IMR-90 (cell line): ENCODE results near the gene MARK2. TPM values are rescaled to one million over a fixed set of nuclear protein-coding genes. Genes with fewer than 3 reads are reported as not detected.
"Not testable (repeated sequence)": the region's sequence is repeated elsewhere in the genome, so short reads cannot be mapped to it uniquely, and the experiment has no call there.

Experiments used
- ATAC-seq: fragments of 200-7000 bp; cut with Tn5 transposase; 2 replicates; pipeline ENCODE4 v1.9.1; 2020; ENCODE audit warnings: low read depth, mild to moderate bottlenecking, moderate library complexity
- BruUV-seq: library from RNA; stranded (reverse); fragments of 400-500 nt; replicated peaks from 2 replicates; lab custom pipeline; 2021; lab: Mats Ljungman, UMichigan
- CTCF ChIA-PET: fragments of 300-600 bp; formaldehyde crosslinking; extraction: SDS; loops from one replicate; lab custom pipeline; 2021; ENCODE audit warnings: antibody characterized with exemption; lab: Yijun Ruan, JAX
- POLR2A ChIA-PET: fragments of 300-600 bp; sonication (Branson Sonifier 250); formaldehyde crosslinking; loops from one replicate; lab custom pipeline; 2022; ENCODE audit warnings: antibody characterized with exemption; ENCODE audit not compliant: unreplicated experiment; lab: Charles Lee
- DNase-seq: peaks from one replicate; pipeline ENCODE4 v3.0.0; 2013
- H2AFZ ChIP-seq: replicated peaks from 2 replicates; pipeline ENCODE3; 2013; ENCODE audit warnings: low read length, mild to moderate bottlenecking; ENCODE audit not compliant: poor library complexity
- H2AK5ac ChIP-seq: 2 replicates; pipeline ENCODE4 v1.6.1; 2013; ENCODE audit warnings: low read depth, low read length, inconsistent platforms
- H2AK9ac ChIP-seq: replicated peaks from 2 replicates; pipeline ENCODE3; 2013; ENCODE audit warnings: mild to moderate bottlenecking, low read depth, low read length, moderate library complexity; ENCODE audit not compliant: poor library complexity
- H2BK120ac ChIP-seq: 2 replicates; pipeline ENCODE4 v1.6.1; 2013; ENCODE audit warnings: low read depth, low read length, inconsistent platforms
- H2BK15ac ChIP-seq: 3 replicates; pipeline ENCODE4 v1.6.1; 2013; ENCODE audit warnings: low read depth, low read length, inconsistent platforms
- H2BK20ac ChIP-seq: 2 replicates; pipeline ENCODE4 v1.6.1; 2013; ENCODE audit warnings: low read depth, mild to moderate bottlenecking, inconsistent platforms, low read length, moderate library complexity
- H2BK5ac ChIP-seq: 2 replicates; pipeline ENCODE4 v1.6.1; 2013; ENCODE audit warnings: mild to moderate bottlenecking, low read depth, low read length, inconsistent platforms; ENCODE audit not compliant: poor library complexity, severe bottlenecking
- H3K14ac ChIP-seq: replicated peaks from 2 replicates; pipeline ENCODE4 v1.6.1; 2013; ENCODE audit warnings: low read depth, low read length, inconsistent platforms
- H3K18ac ChIP-seq: 2 replicates; pipeline ENCODE4 v1.6.1; 2013; ENCODE audit warnings: low read depth, low read length, control low read depth
- H3K23ac ChIP-seq: 2 replicates; pipeline ENCODE4 v1.6.1; 2013; ENCODE audit warnings: low read depth, low read length, inconsistent platforms
- H3K27ac ChIP-seq: 2 replicates; pipeline ENCODE4 v1.5.1; 2013; ENCODE audit warnings: mild to moderate bottlenecking, control low read depth, low read length; ENCODE audit not compliant: insufficient read depth
- H3K27me3 ChIP-seq: 2 replicates; pipeline ENCODE4 v1.6.1; 2013; ENCODE audit warnings: low read length; ENCODE audit not compliant: control insufficient read depth, insufficient read depth
- H3K36me3 ChIP-seq: 2 replicates; pipeline ENCODE4 v1.6.1; 2013; ENCODE audit warnings: low read length, mixed read lengths; ENCODE audit not compliant: control insufficient read depth, insufficient read depth
- H3K4ac ChIP-seq: 2 replicates; pipeline ENCODE4 v1.6.1; 2013; ENCODE audit warnings: low read depth, low read length, inconsistent platforms
- H3K4me1 ChIP-seq: 2 replicates; pipeline ENCODE4 v1.6.1; 2013; ENCODE audit warnings: low read length, mixed read lengths; ENCODE audit not compliant: control insufficient read depth, insufficient read depth
- H3K4me2 ChIP-seq: 2 replicates; pipeline ENCODE4 v1.6.1; 2013; ENCODE audit warnings: low read depth, mild to moderate bottlenecking, control low read depth, low read length, moderate library complexity
- H3K4me3 ChIP-seq: 2 replicates; pipeline ENCODE4 v1.5.1; 2013; ENCODE audit warnings: low read depth, mild to moderate bottlenecking, control low read depth, low read length, moderate library complexity; ENCODE audit not compliant: insufficient read depth
- H3K56ac ChIP-seq: 2 replicates; pipeline ENCODE4 v1.6.1; 2013; ENCODE audit warnings: low read length, inconsistent platforms; ENCODE audit not compliant: insufficient read depth; ENCODE audit errors: extremely low read depth
- H3K79me1 ChIP-seq, 2 experiments: 2 replicates each; pipeline ENCODE4 v1.6.1; 2013; ENCODE audit warnings: low read length in 2 of 2, inconsistent platforms in 1 of 2, low read depth in 1 of 2
- H3K9ac ChIP-seq: 2 replicates; pipeline ENCODE4 v1.6.1; 2013; ENCODE audit warnings: low read depth, low read length, control low read depth
- H3K9me1 ChIP-seq: 2 replicates; pipeline ENCODE4 v1.6.1; 2013; ENCODE audit warnings: low read length, inconsistent platforms; ENCODE audit not compliant: insufficient read depth
- H3K9me3 ChIP-seq: 2 replicates; pipeline ENCODE4 v1.6.1; 2013; ENCODE audit warnings: low read length; ENCODE audit not compliant: control insufficient read depth, insufficient read depth
- H4K20me1 ChIP-seq: 2 replicates; pipeline ENCODE4 v1.6.1; 2013; ENCODE audit warnings: low read length, inconsistent platforms; ENCODE audit not compliant: insufficient read depth
- H4K5ac ChIP-seq: 2 replicates; pipeline ENCODE4 v1.6.1; 2013; ENCODE audit warnings: mild to moderate bottlenecking, low read depth, low read length, control low read depth
- H4K8ac ChIP-seq, 2 experiments: 2 replicates each; pipeline ENCODE4 v1.6.1; 2013; ENCODE audit warnings: low read depth in 2 of 2, low read length in 2 of 2, control low read depth in 1 of 2, inconsistent platforms in 1 of 2
- H4K91ac ChIP-seq: 2 replicates; pipeline ENCODE4 v1.6.1; 2013; ENCODE audit warnings: low read depth, low read length, inconsistent platforms; ENCODE audit not compliant: insufficient read depth
- WGBS, 2 experiments: methylation state at CpG; one replicate each; pipeline versions ENCODE4 v1.1.5 to v1.1.7; 2013; ENCODE audit warnings: missing lambda C conversion rate in 2 of 2; ENCODE audit not compliant: insufficient read length in 1 of 2; ENCODE audit errors: extremely low coverage in 2 of 2; 5-methylcytosine and 5-hydroxymethylcytosine counted together
- dilution Hi-C: fragments of 300-500 bp; cut with HindIII; formaldehyde crosslinking; loops from one replicate; pipeline ENCODE4 v1.14.3; 2018; ENCODE audit warnings: low sequenced_read_pairs; ENCODE audit not compliant: unreplicated experiment
- in situ Hi-C: fragments of 300-500 bp; cut with MboI; formaldehyde crosslinking; loops from 3 replicates; pipeline ENCODE4 v1.14.3; 2019; ENCODE audit warnings: low sequenced_read_pairs, inconsistent platforms, mixed read lengths
- intact Hi-C: fragments of 100-400 bp; cut with micrococcal nuclease; formaldehyde crosslinking; loops from 2 replicates; pipeline ENCODE4 v1.10.0; 2022
- polyA plus RNA-seq, 3 experiments: library from polyadenylated mRNA; depleted of rRNA; stranded (reverse); fragments of >200 nt; gene quantifications; 2 replicates each; pipeline ENCODE4 v1.2.3, GENCODE V29; 2012; ENCODE audit warnings: low replicate concordance in 1 of 3
- total RNA-seq: library from RNA; depleted of rRNA; stranded (reverse); fragments of >200 nt; gene quantifications from 2 replicates; pipeline ENCODE4 v1.2.3, GENCODE V29; 2012

The MARK2 gene
- total and polyA plus RNA-seq, 2 of the 4 experiments (the other 2 are of a cell fraction), result 6.6 to 17.3 TPM

- H3K4me3 ChIP-seq, H4K8ac ChIP-seq, DNase-seq, H4K91ac ChIP-seq, BruUV-seq, H3K9me3 ChIP-seq, H2BK120ac ChIP-seq, dilution Hi-C loops, H3K36me3 ChIP-seq, H3K27ac ChIP-seq, in situ Hi-C loops, H3K9ac ChIP-seq, H2AK5ac ChIP-seq, H3K14ac ChIP-seq, H3K4me2 ChIP-seq, H3K9me1 ChIP-seq, H2BK15ac ChIP-seq, ATAC-seq, H4K5ac ChIP-seq, H2BK20ac ChIP-seq, H3K27me3 ChIP-seq, H2BK5ac ChIP-seq, H3K18ac ChIP-seq, H3K4me1 ChIP-seq, H3K23ac ChIP-seq, POLR2A ChIA-PET, H2AK9ac ChIP-seq, H2AFZ ChIP-seq, H3K56ac ChIP-seq, H3K4ac ChIP-seq: not testable (repeated sequence)
- CTCF ChIA-PET, result interaction anchor here (0.6 to 0.7 kb wide), 2 partner anchors 136 to 267 kb away, joined by 3 to 4 read pairs; no protein-coding TSS in a partner anchor
- 96% methylated on average over 4 of the region's 11 CpGs; no CpG with 5 or more reads in 1 of the 2 experiments for WGBS, 2 experiments
- intact Hi-C loops, result loop anchor here (5.0 kb wide), 1 partner anchor 333 kb away; no protein-coding TSS in a partner anchor
- H4K20me1 ChIP-seq, result peaks cover 15% of the 10 kb centered on the region
- H3K79me1 ChIP-seq, result peaks cover 4 to 30% of the 10 kb centered on the region in 2 experiments; a peak in 2 of 4 replicates
Measured at GRCh38 chr11:63810383-63810782, 28.5 kb upstream of the MARK2 start.
